HFF-Myc (cell line): ENCODE measurements around the gene NFATC2.

Experiments used
- DNase-seq: peaks from one replicate; pipeline ENCODE4 v3.0.0-alpha.2; 2011; ENCODE audit warnings: low read depth; ENCODE audit errors: extremely low read depth
- H3K4me3 ChIP-seq: replicated peaks from 2 replicates; pipeline ENCODE4 v1.5.1; 2011; ENCODE audit warnings: low read depth, mild to moderate bottlenecking, control low read depth, low read length
- TF ChIP-seq, protein P1 (sequence below): IDR thresholded peaks from 2 replicates; pipeline ENCODE4 v1.5.1; 2012; ENCODE audit warnings: mild to moderate bottlenecking, low read depth, low read length, control low read depth; ENCODE audit errors: missing control alignments

Gene NFATC2

DNA sequence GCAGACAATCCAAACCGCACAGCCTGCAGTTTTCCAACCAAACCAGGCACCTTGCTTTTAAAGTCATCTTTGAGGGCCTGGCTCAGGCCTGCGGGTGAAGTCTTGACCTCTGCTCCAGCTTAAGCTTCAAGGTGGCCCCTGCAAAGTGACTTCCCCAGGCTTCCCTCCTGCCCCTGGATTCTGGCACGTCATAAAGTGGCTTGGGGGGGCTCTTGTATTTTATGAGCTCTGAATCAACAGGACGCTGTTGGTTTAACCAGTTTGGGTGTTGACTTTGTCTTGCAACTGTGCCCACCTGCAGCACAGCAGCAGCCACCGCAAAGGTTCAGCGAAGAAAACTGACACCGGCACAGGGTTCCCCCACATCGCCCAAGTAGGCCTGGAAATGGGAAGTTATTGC, 81.2 kb downstream of the NFATC2 start:
- no peak for DNase-seq
- no peak overlapping the region for H3K4me3 ChIP-seq
- TF ChIP-seq, protein P1, sequence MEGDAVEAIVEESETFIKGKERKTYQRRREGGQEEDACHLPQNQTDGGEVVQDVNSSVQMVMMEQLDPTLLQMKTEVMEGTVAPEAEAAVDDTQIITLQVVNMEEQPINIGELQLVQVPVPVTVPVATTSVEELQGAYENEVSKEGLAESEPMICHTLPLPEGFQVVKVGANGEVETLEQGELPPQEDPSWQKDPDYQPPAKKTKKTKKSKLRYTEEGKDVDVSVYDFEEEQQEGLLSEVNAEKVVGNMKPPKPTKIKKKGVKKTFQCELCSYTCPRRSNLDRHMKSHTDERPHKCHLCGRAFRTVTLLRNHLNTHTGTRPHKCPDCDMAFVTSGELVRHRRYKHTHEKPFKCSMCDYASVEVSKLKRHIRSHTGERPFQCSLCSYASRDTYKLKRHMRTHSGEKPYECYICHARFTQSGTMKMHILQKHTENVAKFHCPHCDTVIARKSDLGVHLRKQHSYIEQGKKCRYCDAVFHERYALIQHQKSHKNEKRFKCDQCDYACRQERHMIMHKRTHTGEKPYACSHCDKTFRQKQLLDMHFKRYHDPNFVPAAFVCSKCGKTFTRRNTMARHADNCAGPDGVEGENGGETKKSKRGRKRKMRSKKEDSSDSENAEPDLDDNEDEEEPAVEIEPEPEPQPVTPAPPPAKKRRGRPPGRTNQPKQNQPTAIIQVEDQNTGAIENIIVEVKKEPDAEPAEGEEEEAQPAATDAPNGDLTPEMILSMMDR, result no peak

DNA sequence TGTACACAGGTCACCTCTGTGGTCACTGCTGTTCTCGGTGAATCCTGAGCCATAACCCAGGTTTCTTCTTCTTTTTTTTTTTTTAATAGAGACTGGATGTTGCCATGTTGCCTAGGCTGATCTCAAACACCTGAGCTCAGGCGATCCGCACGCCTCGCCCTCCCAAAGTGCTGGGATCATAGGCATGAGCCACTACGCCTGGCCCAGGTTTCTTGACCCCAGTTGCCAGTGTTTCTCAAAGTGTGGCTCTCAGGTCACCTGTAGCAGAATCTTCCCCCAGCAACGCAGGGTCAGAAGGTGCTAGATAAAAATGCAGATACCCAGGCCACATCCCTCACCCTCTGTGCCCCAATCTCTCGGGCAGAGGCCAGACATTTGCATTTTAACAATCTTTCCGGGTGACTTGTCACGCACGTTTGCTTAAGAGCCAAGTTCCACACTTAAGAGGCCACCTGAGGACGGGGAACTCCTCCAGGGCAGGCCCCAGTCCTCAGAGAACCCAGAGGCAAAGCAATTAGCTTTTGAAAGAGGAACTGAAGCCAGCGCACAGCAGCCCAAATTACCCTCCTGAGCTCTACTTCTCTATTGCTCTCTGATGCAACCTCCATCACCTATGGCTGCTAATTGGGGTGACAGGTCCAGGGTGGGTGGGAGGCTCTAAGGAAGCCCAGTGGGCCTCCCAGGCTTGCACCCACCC, 81.8 kb downstream of the NFATC2 start:
- no peak overlapping the region for H3K4me3 ChIP-seq
- no peak for DNase-seq
- TF ChIP-seq, protein P1, result no peak

DNA sequence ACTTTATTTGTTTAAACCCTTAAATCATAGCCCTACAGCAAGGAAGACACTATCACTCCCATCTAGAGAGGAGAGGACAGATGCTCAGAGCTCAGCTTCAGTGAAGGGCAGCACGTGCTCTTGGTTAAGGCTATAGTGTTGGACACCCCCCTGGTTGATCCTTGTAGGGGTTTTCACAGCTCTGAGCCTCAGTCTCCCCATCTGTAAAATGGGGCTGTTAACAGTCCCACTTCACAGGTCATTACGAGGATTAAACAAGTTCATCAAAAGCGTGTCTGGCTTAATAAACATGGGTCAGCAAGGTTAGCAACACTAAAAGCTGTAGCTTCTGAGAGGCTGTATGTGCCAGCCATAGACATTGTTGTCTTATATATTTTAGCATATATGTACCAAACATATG, 82.4 kb downstream of the NFATC2 start:
- TF ChIP-seq, protein P1, result no peak
- no peak overlapping the region for H3K4me3 ChIP-seq
- DNase-seq, result no peak

DNA sequence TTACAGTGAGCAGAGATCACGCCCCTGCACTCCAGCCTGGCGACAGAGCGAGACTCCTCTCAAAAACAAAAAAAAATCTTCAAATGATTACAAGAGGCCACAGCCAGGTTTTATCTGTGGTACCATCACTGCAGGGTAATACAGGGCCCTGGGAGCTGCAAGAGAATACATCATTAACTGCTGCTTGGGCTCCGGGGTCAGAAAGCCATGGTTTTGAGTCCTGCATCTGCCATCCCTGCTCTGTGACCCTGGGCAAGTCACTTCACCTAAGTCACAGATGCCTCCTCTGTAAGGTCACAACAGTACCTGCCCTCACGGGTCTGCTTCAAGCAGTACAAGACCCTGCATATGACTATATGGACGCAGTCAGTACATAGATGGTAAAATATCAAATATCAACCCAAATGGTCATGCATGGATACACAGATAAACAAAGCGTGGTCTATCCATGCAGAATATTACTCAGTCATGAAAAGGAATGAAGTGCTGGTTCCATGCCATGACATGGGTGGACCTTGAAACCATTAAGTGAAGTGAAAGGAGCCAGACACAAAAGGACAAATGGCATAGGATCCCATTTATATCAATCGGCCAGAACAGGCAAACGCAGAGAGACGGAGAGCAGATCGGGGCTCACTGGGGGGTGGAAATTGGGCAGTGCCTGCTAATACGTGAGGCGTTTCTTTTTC, 83.6 kb downstream of the NFATC2 start:
- TF ChIP-seq, protein P1, result no peak
- DNase-seq, result no peak
- no peak overlapping the region for H3K4me3 ChIP-seq

DNA sequence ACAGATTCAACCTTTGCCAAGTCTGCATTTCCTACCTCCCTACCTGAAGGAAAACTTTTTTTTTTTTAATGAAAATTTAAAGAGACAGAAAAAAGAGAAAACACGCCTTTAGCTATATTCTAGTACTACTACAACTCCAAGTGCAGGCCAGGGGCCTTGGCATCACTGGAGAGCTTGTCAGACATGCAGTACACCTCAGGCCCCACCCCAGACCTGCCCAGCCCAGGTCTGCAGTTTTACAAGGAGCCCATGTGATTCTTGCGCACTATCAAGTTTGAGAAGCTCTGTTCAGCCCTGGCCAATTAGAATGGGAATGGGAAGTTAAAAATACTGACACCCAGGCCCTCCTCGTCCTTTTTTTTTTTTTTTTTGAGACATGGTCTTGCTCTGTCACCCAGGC, 85.0 kb downstream of the NFATC2 start:
- TF ChIP-seq, protein P1, result no peak
- DNase-seq, result no peak

DNA sequence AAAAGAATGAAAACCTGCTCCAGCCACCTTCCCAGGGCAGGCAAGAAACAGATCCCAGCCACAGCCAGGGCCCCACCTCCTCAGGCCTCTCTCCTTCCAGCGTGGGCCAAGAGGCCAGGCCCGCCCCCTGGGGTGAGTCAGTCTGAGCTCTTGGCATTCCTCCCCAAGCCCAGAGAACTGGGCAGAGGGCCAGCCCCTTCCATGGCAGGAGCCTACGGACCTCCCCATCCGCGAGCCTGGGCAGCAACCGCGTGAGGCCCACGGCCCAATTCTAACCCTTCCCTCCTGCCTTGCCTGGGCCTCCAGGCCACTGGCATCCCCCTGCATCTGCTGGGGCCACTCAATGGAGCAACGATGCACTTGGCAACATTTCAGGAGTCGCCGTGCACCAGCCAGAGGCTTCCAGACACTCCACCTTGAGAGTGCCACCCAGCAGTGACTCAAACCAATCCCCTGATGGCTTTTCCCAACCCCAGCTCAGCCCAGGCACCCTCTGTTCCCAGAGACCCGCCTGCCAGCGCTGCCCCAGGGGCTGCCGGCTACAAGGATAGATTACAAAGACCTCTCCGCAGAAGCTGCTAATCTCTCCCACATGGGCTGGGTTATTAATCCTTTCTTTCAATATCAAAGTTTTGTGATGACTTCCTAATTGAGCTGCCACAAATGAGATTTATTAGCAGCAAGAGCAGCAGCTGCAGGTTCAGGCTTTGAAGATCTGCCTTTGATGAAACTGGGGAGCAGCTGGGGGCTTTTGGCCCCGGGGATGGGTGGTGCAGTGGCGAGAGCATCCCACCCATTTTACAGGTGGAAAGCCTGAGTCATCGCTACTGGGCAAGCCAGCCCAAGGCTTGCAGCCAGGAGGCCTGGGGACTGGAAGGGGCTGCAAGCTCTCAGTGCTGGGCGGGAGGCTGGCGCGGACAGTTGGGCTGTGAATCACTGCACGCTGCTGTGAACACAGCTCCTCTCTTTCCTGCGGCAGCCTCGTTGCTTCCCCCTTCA, 85.7 kb downstream of the NFATC2 start:
- DNase-seq, result peak; percentile 93
- TF ChIP-seq, protein P1, result no peak
- H3K4me3 ChIP-seq, result peak overlapping the region; percentile 14

More for the DNA sequence above, 85.0 kb downstream of the NFATC2 start:
- no peak overlapping the region for H3K4me3 ChIP-seq
